Neutrophil (primary cell): ENCODE results near the gene CROCC.

Source experiments
- H3K27ac ChIP-seq: fragments of 200-600 bp; sonication (generic); 2 replicates; pipeline ENCODE4 v1.5.1; 2016; ENCODE audit warnings: mild to moderate bottlenecking, moderate library complexity
- H3K27me3 ChIP-seq: fragments of 200-600 bp; sonication (generic); 2 replicates; pipeline ENCODE4 v1.6.0; 2016; ENCODE audit warnings: mild to moderate bottlenecking
- H3K36me3 ChIP-seq: fragments of 200-600 bp; sonication (generic); 2 replicates; pipeline ENCODE4 v1.5.1; 2017
- H3K4me1 ChIP-seq, 2 experiments: fragments of 200-600 bp in 1 of 2; sonication (generic) in 1 of 2; 1 replicate in 1 of 2; 2 replicates in 1 of 2; pipeline versions ENCODE4 v1.5.1 to v1.6.1; 2013 to 2016; ENCODE audit warnings: low read depth in 1 of 2, low read length in 1 of 2, mild to moderate bottlenecking in 1 of 2, moderate library complexity in 1 of 2; ENCODE audit not compliant: control insufficient read depth in 1 of 2, insufficient read depth in 1 of 2
- H3K4me3 ChIP-seq, 2 experiments: fragments of 200-600 bp in 1 of 2; sonication (generic) in 1 of 2; 1 replicate in 1 of 2; 2 replicates in 1 of 2; pipeline ENCODE4 v1.5.1; 2013 to 2016; ENCODE audit warnings: low read depth in 1 of 2, low read length in 1 of 2, mild to moderate bottlenecking in 1 of 2, moderate library complexity in 1 of 2
- H3K9me3 ChIP-seq: fragments of 200-600 bp; sonication (generic); 2 replicates; pipeline ENCODE4 v1.5.1; 2016
- TF ChIP-seq, protein P1 (sequence below): fragments of 200-600 bp; sonication (generic); IDR thresholded peaks from 2 replicates; pipeline ENCODE4 v1.5.1; 2016; ENCODE audit warnings: antibody characterized with exemption

The CROCC gene

DNA sequence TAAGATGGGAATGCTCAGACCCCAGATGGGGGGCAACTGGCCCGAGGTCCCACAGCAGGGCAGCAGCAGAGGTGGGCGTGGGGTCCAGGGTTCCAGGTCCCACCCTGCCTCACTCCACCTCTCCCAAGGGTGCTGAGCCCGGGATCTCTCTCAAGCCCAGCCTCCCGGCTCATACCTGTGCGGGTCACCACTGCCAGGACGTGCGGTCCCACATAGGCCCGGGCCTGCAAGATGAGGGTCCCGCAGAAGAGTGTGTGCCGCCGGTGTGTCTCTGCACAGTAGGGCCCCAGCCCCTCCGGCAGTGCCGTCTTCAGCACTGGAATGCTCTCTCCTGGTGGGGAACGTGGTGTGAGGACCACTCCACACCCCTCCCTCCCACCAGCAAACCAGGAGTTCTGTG is 75.1 kb downstream of the CROCC start:
- Histone ChIP-seq H3K27ac (no peak overlapping the region), H3K4me3 (no peak overlapping the region), H3K4me1 (no peaks in the 10 kb centered on the region), H3K27me3 (no peaks in the 10 kb centered on the region), H3K36me3 (peaks cover 92% of the 10 kb centered on the region), H3K9me3 (no peaks in the 10 kb centered on the region)
- TF ChIP-seq, protein P1, sequence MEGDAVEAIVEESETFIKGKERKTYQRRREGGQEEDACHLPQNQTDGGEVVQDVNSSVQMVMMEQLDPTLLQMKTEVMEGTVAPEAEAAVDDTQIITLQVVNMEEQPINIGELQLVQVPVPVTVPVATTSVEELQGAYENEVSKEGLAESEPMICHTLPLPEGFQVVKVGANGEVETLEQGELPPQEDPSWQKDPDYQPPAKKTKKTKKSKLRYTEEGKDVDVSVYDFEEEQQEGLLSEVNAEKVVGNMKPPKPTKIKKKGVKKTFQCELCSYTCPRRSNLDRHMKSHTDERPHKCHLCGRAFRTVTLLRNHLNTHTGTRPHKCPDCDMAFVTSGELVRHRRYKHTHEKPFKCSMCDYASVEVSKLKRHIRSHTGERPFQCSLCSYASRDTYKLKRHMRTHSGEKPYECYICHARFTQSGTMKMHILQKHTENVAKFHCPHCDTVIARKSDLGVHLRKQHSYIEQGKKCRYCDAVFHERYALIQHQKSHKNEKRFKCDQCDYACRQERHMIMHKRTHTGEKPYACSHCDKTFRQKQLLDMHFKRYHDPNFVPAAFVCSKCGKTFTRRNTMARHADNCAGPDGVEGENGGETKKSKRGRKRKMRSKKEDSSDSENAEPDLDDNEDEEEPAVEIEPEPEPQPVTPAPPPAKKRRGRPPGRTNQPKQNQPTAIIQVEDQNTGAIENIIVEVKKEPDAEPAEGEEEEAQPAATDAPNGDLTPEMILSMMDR: no peak

DNA sequence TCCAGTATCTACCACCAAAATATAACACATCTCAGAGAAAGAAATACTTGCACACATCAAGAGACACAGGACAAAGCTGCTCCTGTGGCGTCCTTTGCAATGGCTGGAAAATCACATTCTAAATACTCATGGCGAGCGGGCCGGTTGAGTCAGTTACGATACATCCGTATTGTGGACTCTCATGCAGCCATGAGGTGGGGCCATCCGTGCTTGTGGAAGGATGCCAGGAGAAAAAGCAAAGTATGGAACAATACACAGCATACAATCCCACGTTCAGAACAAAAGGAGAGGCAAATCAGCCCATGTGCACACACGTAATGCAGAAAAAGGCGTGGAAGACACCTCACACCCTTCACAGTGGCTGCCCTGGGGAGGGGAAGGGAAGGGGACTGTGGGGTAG is 76.9 kb downstream of the CROCC start:
- H3K36me3 ChIP-seq: peaks cover 89% of the 10 kb centered on the region
- no peaks in the 10 kb centered on the region for H3K9me3 ChIP-seq
- no peak overlapping the region for H3K4me3 ChIP-seq
- TF ChIP-seq, protein P1: no peak
- no peaks in the 10 kb centered on the region for H3K4me1 ChIP-seq
- no peak overlapping the region for H3K27ac ChIP-seq
- no peaks in the 10 kb centered on the region for H3K27me3 ChIP-seq

DNA sequence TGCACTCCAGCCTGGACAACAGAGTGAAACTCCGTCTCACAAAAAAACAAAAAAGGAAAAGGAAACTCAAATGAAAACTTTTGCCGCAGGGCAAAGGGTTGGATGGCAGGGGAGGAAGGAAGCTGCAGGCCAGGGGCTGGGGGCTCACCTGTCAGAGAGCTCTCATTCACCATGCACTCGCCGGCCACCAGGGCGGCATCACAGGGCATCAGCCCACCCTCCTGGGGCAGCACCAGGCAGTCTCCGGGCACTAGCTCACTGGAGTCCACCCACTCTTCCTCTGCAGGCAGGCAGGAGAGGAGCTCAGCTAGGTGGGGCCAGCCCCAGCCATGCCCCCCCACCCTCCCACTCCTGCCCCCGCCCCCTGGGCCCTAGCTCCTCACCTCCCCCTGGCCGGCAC is 78.1 kb downstream of the CROCC start:
- Histone ChIP-seq H3K27me3 (no peaks in the 10 kb centered on the region), H3K4me1 (no peaks in the 10 kb centered on the region), H3K27ac (no peak overlapping the region), H3K4me3 (no peak overlapping the region), H3K9me3 (no peaks in the 10 kb centered on the region), H3K36me3 (peaks cover 91% of the 10 kb centered on the region)
- TF ChIP-seq, protein P1: no peak

DNA sequence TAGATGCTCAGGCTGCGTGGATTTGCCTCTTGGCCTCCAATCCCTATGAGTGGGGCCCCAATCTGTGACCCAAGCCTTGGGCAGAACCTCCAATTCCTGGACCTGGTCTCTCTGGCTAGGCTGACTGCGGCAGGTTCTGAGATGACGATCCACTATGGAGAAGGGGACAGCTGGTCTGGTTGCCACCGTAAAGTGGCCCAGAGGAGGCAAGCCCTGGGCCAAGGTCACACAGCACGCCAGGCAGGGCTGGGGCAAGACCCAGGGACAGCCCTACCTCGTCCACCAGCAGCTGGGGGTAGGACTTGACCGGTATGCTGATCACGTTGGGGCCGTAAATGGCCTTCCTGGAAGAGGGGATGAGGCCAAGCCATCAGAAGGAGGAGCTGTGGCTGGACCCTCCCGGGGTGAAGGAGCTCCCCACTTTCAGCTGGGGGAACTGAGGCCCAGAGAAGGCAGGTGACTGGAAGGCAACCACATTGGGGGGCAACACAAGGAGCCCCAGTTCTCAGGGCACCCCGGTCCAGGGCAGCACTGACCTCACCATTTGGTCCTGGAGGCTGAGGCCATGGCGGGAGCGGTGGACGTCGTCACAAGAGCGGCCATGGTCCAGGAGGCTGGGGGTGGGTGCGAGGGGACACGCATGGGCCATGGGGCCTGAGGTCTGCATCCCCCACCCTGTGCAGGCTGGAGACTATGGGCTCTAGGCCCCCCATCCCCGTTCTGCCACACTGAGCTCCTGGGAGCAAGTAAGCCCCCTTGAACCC is 80.2 kb downstream of the CROCC start:
- H3K4me1 ChIP-seq: no peaks in the 10 kb centered on the region
- H3K27ac ChIP-seq: no peak overlapping the region
- TF ChIP-seq, protein P1: no peak
- H3K4me3 ChIP-seq: no peak overlapping the region
- H3K36me3 ChIP-seq: peaks cover 81% of the 10 kb centered on the region
- H3K27me3 ChIP-seq: no peaks in the 10 kb centered on the region
- no peaks in the 10 kb centered on the region for H3K9me3 ChIP-seq

DNA sequence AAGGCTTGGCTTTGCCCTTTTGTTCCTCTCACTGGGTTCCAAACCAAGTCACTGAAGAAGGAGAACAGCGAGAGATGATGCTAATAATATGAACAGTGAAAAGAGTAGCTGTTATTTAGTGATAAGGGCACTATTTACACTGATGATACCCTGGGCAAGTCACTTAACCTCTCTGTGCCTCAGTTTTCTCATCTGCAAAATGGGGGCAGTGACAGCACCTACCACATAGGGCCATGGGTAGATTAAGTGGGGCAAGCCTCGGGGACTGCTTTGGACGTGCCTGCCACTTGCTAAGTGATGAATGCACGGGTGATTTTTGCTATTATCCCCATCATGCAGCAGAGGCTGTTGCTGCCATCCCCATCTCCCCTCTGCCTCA is 80.8 kb downstream of the CROCC start:
- H3K36me3 ChIP-seq: peaks cover 75% of the 10 kb centered on the region
- TF ChIP-seq, protein P1: no peak

More for the DNA sequence above, 80.8 kb downstream of the CROCC start:
- H3K27me3 ChIP-seq: no peaks in the 10 kb centered on the region
- H3K4me3 ChIP-seq: no peak overlapping the region
- H3K27ac ChIP-seq: no peak overlapping the region
- H3K9me3 ChIP-seq: no peaks in the 10 kb centered on the region
- no peaks in the 10 kb centered on the region for H3K4me1 ChIP-seq
